Measurements from ENCODE around the gene RALGDS. TPM values are rescaled to one million over a fixed set of nuclear protein-coding genes. Genes with fewer than 3 reads are reported as not detected.

The RALGDS gene
- total RNA-seq, 4 donors from 2014 or later, result 53.4 to 71.1 (median 55.3) TPM

- Histone ChIP-seq H3K27me3 (no peaks in the 10 kb centered on the region), H3K27ac (no peak overlapping the region), H3K9me3 (no peaks in the 10 kb centered on the region), H3K4me1 (peaks cover 30 to 33% (median 32%) of the 10 kb centered on the region in 3 donors), H3K4me3 (no peak overlapping the region), H3K36me3 (peaks cover 40 to 76% (median 53%) of the 10 kb centered on the region in 3 donors)
- TF ChIP-seq POLR2A (IDR thresholded peaks at IDR 0.05), result no peak
- TF ChIP-seq CTCF (IDR thresholded peaks at IDR 0.05), result no peak
- no peak for DNase-seq
- intact Hi-C loops (cut with DNase I), result no loop called here
- WGBS, 2 donors, result 85 to 92% methylated on average over 7 to 14 of the region's 18 CpGs
Observed at GRCh38 chr9:133109931-133110650, 10.9 kb downstream of the RALGDS start.

- no peak for DNase-seq
- intact Hi-C loops (cut with DNase I), result no loop called here
- WGBS, 2 donors, result 79 to 89% methylated on average over 3 to 5 of the region's 19 CpGs
Observed at GRCh38 chr9:133108794-133109641, 12.0 kb downstream of the RALGDS start.

GRCh38 chr9:133107961-133108793, 12.9 kb downstream of the RALGDS start:
- peaks cover 11 to 26% (median 18%) of the 10 kb centered on the region in 3 donors for H3K4me1 ChIP-seq
- H3K36me3 ChIP-seq, result peaks cover 50 to 95% (median 66%) of the 10 kb centered on the region in 3 donors
- 83 to 100% methylated on average over 4 to 8 of the region's 18 CpGs for WGBS, 2 donors
- intact Hi-C loops (cut with DNase I), result no loop called here
- no peaks in the 10 kb centered on the region for H3K9me3 ChIP-seq
- no peaks in the 10 kb centered on the region for H3K27me3 ChIP-seq
- no peak for DNase-seq
- no peak overlapping the region for H3K27ac ChIP-seq
- no peak for TF ChIP-seq POLR2A (IDR thresholded peaks at IDR 0.05)
- TF ChIP-seq CTCF (IDR thresholded peaks at IDR 0.05), result no peak
- no peak overlapping the region for H3K4me3 ChIP-seq

More at GRCh38 chr9:133108794-133109641, 12.0 kb downstream of the RALGDS start:
- peaks cover 46 to 86% (median 64%) of the 10 kb centered on the region in 3 donors for H3K36me3 ChIP-seq
- H3K4me1 ChIP-seq, result peaks cover 20 to 26% (median 22%) of the 10 kb centered on the region in 3 donors
- H3K27me3 ChIP-seq, result no peaks in the 10 kb centered on the region
- no peak overlapping the region for H3K4me3 ChIP-seq
- no peaks in the 10 kb centered on the region for H3K9me3 ChIP-seq
- no peak for TF ChIP-seq POLR2A (IDR thresholded peaks at IDR 0.05)
- no peak overlapping the region for H3K27ac ChIP-seq

GRCh38 chr9:133107245-133107722, 13.8 kb downstream of the RALGDS start:
- Histone ChIP-seq H3K4me3 (no peak overlapping the region), H3K27me3 (no peaks in the 10 kb centered on the region), H3K4me1 (peaks cover 2 to 18% (median 9%) of the 10 kb centered on the region in 3 donors), H3K27ac (no peak overlapping the region), H3K36me3 (peaks cover 57 to 100% (median 75%) of the 10 kb centered on the region in 3 donors), H3K9me3 (no peaks in the 10 kb centered on the region)
- intact Hi-C loops (cut with DNase I), result no loop called here
- no peak for DNase-seq
- 87% methylated on average over 9 of the region's 13 CpGs; no CpG with 5 or more reads in 1 of the 2 donors for WGBS, 2 donors
- TF ChIP-seq POLR2A (IDR thresholded peaks at IDR 0.05) (no peak), CTCF (IDR thresholded peaks at IDR 0.05) (no peak)

All from esophagus squamous epithelium (tissue), 5 donors.